Stimulated activated CD8-positive, alpha-beta memory T cell treated with anti-CD3 and anti-CD28 coated beads, Interleukin-4, amount 100 ng/mL, for 1 hour (primary cell): ENCODE measurements around the gene SNX24.
"Not testable (repeated sequence)": the region's sequence is repeated elsewhere in the genome, so short reads cannot be mapped to it uniquely, and the experiment has no call there.

ENCODE experiments used
- DNase-seq, 2 donors: peaks; one replicate each; pipeline ENCODE4 v3.0.0-alpha.2; 2020; ENCODE audit warnings: low read depth in 2 of 2, low spot score in 1 of 2

SNX24 gene, protein sequence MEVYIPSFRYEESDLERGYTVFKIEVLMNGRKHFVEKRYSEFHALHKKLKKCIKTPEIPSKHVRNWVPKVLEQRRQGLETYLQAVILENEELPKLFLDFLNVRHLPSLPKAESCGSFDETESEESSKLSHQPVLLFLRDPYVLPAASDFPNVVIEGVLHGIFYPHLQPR

DNA sequence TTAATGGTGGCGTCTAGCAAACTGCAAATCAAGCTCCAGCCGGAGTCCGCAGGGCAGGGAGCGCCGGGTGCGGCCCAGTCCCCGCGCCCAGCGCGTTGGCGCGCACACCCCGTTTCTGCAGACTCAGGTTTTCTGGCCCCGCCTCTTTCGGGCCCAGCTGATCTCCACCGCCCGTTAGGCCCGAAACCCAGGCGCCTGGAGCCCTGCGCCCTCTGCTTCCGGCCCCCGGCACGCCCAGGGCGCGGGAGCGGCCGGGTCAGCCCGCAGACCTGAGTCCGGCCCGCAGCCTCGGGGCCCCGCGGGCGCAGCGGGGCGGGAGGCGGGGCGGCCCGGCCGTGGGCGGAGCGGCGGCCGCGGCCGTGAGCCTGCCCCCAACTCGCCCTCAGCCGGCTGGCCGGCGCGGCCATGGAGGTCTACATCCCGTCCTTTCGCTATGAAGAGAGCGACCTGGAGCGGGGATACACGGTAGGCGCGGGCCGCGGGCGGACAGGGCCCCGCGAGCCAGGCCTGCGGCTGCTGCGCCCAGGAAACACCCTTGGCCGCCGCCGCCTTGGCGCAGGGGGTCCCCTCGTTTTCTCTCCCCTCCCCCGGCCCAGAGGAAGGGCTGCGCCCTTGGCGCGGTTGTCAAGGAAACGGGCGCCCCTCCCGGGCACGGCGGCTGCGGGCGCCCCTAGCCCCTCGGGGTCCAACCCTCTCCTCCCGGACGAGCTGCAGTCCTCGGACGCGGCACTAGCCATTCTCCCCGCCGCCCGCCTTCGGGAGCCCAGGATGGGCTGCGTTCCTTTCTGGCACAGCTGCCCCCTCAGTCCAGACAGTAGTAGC is at the start of gene SNX24:
TSS of gene SNX24 (plus strand) at position 385 of the 822 bp plus-strand sequence. CDS start at position 406, 21 bp downstream.
- DNase-seq, result peak; percentile 13 to 47

DNA sequence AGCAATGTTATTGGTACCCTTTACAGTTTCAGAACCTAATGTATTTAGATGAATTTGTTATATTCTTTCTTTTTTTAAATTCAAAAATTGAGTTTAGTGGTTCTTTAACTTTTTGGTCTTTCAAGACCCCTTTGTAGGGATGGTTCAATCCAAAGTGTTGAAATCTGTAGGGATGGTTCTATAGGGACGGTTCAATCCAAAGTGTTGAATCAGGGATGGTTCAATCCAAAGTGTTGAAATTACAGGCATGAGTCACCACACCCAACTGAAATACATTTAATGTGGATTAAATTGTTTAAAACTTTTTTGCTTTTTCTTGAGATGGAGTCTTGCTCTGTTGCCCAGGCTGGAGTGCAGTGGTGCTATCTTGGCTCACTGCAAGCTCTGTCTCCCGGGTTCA is 39.9 kb upstream of the SNX24 start:
- no peak for DNase-seq

DNA sequence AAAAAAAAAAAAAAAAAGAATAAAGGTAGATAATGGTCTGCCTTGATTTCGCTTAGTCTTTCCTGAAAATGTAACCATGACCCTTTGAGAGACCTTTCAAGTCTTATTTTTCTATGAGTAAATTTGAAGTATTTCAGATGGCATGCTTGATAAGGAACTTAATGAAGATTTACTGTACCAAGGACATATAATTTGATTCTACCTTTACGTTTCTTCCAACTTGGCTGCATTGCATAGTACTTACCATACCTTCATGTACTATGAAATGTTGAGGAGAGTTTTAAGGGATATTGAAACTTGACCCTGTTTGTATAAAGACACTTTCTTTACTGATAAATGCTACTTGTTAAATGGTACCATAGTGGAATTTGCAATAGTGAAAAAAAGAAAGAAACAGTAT is 35.0 kb upstream of the SNX24 start:
- no peak for DNase-seq

DNA sequence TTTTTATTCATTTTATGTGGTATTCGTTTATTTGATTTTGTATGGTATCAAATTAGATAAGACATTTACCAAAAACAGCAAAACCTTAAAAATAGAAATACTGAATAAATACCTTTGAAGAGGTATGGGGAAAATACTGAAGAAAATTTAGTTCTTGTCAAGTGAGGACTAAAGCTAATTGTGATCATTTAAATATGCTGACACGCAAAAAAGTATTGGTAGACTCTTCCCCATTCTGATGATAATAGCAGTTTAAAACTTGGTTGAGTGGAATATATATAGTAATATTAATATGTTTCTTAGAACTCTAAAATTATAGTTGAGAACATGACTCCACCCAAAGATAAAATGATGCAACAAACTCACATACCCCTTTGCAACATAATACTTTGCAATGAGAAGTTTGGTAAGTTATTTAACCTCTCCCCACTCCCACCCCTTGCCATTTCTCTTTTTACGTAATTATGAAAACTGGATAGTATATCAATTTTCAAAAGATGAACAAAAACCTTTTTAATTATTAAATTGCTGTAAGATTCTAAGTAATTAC is 30.1 kb upstream of the SNX24 start:
- DNase-seq, result no peak

DNA sequence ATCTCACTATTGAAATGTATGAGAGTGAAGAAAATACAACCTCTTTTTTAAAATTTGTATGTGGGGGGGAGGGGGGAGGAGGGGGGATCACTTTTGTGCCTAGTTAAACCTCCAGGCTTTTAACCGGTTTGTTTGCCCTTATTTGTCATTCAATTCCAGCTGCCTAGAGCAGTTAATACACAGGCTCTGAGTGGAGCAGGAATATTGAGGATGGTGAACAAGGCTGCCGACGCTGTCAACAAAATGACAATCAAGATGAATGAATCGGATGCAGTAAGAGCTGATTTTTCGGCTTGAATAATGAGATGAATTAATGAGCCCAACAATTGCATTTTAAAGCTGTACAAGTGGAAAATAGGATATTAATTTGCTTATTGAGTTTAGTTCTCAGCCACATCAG is 28.7 kb upstream of the SNX24 start:
- no peak for DNase-seq

DNA sequence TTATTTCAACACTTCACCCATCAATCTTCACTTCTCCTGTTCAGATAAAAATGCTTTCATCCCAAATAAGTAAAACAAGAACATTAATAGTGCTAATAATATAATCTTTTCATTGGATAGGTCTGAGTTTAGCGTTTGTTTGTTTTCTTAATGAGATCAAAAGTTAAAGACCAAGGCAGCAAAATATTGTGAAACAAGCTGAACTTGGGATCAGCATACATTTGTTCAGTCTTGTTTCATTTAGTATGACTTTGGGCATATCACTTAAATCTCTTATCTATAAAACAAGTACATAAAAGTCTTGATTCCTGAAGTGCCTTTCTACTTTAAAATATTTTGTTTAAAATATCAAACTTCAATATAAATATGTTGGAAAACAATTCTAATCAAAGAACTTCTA is 13.4 kb upstream of the SNX24 start:
- DNase-seq, result no peak

DNA sequence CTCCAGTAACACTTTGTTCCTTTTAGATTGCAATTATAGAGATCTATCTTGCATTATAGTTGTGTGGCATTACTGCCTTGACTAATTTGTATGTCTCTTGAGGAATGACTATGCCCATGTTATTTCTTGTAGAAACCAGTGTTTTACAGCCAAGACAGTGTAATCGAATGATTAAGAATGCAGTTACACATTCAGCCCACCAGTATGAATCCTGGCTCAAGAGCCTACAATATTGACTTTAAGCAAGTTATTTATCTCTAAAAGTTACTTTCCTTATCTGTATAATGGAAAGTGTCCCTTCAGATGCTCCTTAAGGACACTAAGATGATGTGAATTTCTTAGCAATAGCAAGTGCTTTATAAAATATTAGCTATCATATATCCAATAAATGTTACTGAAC is 9.7 kb upstream of the SNX24 start:
- no peak for DNase-seq

DNA sequence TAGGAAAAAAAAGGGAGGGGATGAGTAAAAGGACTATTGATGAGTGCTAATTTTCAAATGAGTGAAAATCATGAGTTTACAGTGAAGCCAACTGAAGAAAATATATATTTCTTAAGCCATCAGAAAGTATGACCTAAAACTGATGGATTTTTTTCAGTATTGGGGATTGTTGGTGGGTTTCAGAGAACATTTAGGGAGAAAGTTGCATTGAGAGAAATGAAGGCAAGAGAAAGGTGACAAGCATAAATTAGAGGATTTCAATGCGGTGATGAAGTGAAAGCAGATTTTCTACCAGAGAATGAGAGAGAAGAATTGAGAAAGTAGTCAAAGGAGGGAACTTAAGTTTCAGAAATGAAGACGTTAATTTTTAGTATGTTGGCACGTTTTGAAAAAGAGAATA is 8.5 kb upstream of the SNX24 start:
- DNase-seq, result no peak

DNA sequence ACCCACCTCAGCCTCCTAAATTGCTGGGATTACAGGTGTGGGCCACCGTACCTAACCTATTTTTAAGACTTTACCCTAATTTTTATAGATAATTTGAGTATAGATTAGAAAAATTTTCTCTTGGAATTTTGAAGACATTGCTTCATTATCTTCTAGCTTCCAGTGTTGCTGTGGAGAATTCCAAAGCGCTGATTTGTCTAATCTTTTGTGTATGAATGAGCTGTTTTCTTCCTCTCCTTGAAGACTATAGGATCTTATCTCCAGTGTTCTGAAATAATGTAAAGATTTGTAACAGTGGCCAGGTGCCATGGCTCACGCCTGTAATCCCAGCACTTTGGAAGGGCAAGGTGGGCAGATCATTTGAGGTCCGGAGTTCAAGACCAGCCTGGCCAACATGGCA is 5.7 kb upstream of the SNX24 start:
- no peak for DNase-seq

DNA sequence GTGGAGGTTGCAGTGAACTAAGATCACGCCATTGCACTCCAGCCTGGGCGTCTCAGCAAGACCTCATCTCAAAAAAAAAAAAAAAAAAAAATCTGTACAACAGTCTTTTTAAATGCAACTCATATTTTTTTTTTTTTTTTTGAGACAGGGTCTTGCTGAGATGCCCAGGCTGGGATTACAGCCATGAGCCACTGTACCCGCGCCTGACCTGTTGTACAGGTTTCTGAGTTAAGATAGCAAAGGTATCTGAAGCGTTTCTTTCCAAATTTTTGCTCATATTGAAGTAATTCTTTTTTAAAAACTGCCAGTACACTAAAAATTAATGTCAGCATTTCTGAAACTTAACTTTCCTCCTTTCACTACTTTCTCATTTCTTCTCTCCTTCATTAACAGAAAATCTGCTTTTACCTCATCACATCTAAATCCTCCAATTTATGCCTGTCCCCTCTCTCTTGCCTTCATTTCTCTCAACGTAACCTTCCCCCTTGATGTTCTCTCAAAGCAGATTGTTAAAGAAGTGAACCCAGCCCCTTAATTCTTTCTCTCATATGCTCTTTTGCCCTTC is 3.3 kb upstream of the SNX24 start:
- DNase-seq, result no peak

DNA sequence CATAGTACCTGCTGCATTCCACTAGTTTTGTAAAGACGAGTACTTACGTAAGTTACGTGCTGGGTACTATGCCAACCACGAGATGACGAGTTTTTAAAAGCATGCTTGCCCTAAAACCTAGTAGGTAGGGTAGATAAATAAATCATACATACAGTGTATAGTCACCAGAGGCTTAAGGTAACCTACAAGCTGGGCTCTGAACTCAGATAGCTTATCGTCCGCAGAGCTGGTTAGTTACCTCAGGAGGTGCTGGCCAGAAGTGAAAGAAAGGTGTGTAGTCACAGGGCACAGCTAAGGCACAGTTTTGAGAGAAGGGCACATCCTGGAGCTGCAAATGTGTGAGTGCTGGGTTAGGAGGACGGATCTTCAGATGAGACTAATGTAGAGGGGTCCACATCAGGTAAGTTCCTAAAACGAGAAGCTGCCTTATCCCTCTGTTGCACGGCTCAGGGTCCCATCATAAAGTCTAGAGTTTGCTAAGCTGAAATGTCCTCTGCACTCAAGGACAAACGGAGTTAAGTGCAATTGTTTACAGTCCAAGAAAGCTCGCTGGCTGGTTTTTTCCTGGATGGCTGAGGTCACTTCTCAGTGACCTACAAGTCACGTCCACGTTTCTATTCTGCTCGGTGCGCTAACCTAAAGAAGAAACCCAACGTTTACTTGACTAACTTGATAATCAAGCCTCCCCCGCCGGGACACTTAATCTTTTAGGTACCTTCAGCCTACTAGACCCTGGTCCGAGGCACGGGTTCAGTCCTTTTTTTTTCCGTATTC is 1.1 kb upstream of the SNX24 start:
- no peak for DNase-seq

DNA sequence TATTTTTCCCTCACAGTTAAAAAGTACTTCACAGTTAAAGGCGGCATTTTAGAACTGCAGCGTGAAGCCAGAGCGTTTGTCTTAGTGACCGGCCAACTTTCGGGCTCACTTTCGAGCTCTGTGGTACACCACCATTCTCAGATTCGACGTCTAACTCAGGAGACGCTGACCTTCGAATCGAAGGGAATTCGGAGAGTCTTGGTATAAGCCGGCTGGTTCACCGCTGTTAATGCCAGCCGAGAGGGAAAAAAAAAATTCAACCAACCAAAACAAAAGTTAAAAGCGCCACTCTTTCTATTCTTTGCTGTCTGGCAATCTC is 544 bp upstream of the SNX24 start:
- no peak for DNase-seq

DNA sequence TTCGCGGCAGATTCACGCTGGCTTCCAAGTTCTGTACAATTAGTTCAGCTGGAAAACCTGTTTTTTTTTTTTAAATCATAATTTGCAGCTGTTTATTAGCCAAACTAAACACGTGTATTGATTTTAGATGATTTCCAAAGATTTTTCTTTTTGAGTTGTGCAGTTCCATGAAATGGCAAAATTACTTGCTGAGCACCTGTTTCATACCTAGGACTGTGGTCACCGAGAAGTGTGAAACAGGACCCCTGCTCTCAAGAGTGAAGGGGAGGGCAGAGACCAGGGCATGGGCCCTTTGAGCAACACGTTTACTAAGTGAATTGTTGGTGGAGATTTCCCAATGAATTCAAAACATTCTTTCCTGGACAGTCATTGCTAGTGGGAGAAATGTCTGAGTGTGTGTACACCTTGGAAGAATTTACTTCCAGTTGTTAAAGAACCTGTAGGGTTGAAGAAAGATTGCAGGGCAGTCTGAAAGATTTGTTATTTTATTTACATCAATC is 688 bp downstream of the SNX24 start:
- no peak for DNase-seq

DNA sequence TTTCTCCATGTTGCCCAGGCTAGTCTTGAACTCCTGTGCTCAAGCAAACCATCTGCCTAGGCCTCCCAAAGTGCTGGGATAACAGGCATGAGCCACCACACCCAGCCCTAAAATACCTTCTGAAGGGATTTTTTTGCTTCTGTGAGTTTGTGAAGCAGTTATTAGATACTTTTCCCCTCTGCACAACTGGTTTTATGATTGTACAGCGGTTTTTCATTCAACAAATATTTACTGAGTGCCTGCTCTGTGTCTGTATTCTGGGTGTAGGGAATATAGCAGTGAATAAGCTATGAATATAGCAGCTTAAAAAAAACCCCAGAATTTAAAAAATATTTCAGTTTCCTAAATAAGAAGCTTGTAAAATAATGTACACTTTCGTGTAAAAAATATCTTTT is 2.3 kb downstream of the SNX24 start:
- no peak for DNase-seq

DNA sequence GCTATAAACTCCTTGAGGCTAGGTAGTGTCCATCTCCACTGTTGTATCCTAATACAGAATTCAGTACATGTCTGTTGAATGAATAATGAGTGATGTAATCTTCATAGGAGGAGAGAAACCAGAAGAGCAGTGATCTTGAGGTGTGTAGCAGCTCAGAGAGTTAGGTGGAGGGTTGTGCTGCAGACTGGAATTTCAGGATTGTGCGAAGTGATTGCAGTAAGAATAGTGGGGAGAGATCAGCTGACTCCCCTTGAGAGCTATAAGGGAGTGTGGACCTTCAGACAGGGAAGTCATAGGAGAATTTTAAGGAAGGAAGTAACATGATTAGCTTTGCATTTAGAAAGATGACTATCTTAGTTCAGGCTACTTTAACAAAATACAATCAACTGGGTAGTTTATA is 4.4 kb downstream of the SNX24 start:
- no peak for DNase-seq

DNA sequence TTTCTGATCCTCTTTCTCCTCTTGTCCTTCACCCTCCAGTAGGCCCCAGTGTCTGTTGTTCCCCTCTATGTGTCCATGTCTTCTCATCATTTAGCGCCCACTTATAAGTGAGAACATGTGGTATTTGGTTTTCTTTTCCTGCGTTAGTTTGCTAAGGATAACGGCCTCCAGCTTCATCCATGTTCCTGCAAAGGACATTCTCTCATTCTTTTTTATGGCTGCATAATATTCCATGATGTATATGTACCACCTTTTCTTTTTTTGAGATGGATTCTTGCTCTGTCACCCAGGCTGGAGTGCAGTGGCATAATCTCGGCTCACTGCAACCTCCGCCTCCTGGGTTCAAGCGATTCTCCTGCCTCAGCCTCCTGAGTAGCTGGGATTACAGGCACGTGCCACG is 12.1 kb downstream of the SNX24 start:
- not testable (repeated sequence) for DNase-seq

DNA sequence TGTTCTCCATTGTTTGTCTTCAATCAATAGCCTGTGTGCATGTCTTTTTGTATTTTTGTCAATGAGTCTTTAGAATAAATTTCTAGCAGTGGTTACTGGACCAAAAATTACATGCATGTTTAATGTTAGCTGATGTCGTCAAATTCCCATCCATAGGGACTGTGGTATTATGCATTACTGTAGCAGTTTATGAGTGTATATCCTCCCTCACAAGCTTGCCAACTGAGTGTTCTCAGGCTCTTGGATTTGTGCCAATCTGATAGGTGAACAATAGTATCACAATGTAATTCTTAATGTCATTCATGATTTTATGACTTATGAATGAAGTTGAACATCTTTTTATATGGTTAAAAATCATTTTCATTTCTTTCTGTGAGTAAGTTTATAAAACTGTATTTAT is 13.0 kb downstream of the SNX24 start:
- no peak for DNase-seq

DNA sequence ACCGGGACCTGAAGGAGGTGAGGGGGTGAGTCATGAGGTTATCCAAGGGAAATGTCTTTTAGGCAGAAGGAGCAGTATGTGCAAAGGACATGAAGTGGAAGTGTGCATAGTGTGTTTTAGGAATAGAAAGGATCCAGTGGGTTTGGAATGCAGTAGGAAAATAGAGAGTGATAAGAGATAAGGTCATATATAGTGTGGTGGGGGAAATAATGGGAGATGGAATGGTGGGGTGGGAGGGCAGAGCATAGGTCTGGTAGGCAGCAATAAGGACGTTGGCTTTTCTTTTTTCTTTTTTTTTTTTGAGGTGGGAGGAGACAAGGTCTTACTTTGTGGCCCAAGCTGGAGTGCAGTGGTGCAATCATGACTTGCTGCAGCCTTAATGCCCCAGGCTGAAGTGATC is 17.8 kb downstream of the SNX24 start:
- no peak for DNase-seq

DNA sequence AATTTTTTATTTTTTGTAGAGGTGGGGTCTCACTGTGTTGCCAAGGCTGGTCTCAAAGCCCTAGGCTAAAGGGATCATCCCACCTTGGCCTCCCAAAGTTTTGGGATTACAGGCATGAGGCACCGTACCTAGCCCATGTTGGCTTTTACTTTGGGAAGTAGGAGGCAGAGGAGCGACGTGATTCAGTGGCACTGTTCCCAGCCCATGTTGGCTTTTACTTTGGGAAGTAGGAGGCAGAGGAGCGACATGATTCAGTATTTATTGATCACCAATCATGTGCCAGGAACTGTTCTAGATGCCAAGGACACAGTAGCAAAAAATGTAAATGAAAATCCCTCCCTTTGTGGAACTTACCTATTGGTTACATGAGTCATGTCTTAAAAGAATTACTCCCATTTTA is 18.3 kb downstream of the SNX24 start:
- no peak for DNase-seq

DNA sequence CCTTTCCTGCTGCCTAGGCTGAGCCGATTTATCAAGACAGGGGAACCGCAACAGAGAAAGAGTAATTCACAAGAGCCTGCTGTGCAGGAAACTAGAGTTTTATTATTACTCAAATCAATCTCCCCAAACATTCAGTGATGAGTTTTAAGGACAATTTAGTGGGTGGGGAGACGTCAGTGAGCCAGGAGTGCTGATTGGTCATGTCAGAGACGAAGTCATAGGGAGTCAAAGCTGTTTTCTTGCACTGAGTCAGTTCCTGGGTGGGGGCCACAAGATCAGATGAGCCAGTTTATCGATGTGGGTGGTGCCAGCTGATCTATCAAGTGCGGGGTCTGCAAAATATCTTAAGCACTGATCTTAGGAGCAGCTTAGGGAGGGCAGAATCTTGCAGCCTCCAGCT is 19.0 kb downstream of the SNX24 start:
- no peak for DNase-seq

DNA sequence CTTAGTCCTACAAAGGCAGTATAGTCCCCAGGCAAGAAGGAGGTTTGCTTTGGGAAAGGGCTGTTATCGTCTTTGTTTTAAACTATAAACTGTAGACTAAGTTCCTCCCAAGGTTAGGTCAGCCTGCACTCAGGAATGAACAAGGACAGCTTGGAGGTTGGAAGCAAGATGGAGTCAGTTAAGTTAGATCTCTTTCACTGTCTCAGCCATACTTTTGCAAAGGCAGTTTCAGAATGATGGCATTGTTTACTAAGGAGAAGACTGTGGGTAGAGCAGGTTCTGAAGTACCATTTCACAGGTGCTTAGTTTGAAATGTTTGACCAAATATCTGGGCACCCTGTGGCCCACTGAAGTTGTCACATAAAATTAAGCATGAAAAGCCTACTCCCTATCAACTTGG is 19.4 kb downstream of the SNX24 start:
- no peak for DNase-seq
